Upper lobe of left lung (tissue), 4 donors: ENCODE results near the gene LRRC52.
A peak's percentile ranks its signal among the peaks of the same experiment; 100 is the strongest.

Source experiments
- POLR2A ChIP-seq, 4 donors: fragments of 450-650 bp; IDR thresholded peaks; one replicate each; pipeline ENCODE4 v1.5.1; 2016 to 2017; ENCODE audit warnings: antibody characterized with exemption in 4 of 4, mild to moderate bottlenecking in 2 of 4
- TF ChIP-seq, protein P1 (sequence below), 6 experiments: fragments of 450-650 bp in 4 of 6; fragments of 200-600 bp in 2 of 6; sonication (generic) in 2 of 6; IDR thresholded peaks; one replicate each; pipeline ENCODE4 v1.5.1; 2016 to 2019; ENCODE audit warnings: antibody characterized with exemption in 6 of 6

- TF ChIP-seq, protein P1, sequence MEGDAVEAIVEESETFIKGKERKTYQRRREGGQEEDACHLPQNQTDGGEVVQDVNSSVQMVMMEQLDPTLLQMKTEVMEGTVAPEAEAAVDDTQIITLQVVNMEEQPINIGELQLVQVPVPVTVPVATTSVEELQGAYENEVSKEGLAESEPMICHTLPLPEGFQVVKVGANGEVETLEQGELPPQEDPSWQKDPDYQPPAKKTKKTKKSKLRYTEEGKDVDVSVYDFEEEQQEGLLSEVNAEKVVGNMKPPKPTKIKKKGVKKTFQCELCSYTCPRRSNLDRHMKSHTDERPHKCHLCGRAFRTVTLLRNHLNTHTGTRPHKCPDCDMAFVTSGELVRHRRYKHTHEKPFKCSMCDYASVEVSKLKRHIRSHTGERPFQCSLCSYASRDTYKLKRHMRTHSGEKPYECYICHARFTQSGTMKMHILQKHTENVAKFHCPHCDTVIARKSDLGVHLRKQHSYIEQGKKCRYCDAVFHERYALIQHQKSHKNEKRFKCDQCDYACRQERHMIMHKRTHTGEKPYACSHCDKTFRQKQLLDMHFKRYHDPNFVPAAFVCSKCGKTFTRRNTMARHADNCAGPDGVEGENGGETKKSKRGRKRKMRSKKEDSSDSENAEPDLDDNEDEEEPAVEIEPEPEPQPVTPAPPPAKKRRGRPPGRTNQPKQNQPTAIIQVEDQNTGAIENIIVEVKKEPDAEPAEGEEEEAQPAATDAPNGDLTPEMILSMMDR (IDR thresholded peaks at IDR 0.05), result no peak
- peak in 2 of 4 donors; percentile 20 to 75 for TF ChIP-seq POLR2A (IDR thresholded peaks at IDR 0.05)
Measured at GRCh38 chr1:165597883-165598675, 54.3 kb downstream of the LRRC52 start.
